ENCODE results near the gene THAP8.

THAP8 gene

GRCh38 chr19:36019061-36019670 is 34.9 kb downstream of the THAP8 start:
- TF ChIP-seq INSM2 (tag by site-specific recombination; IDR thresholded peaks at IDR 0.05), result no peak
- 0 out of 2 replicates have a peak, but pooled peaks have one; percentile 17 for TF ChIP-seq ZNF394 (tag by site-specific recombination; IDR thresholded peaks at IDR 0.05; ENCODE audit: borderline replicate concordance)
- peak; percentile 78 for TF ChIP-seq HIC1 (tag by site-specific recombination; IDR thresholded peaks at IDR 0.05)
- TF ChIP-seq ZBTB8A (tag by site-specific recombination; IDR thresholded peaks at IDR 0.05), result 0 out of 2 replicates have a peak, but pooled peaks have one; percentile 13
- no peak for TF ChIP-seq ZNF23 (tag by site-specific recombination; IDR thresholded peaks at IDR 0.05; ENCODE audit: borderline replicate concordance)
- no peak for TF ChIP-seq ZNF561 (tag by site-specific recombination; IDR thresholded peaks at IDR 0.05; ENCODE audit: borderline replicate concordance)
- TF ChIP-seq ZNF223 (tag by site-specific recombination; IDR thresholded peaks at IDR 0.05), result no peak
- no peak; the same call in 1 of the 2 replicates for TF ChIP-seq KLF9 (tag by site-specific recombination; IDR thresholded peaks at IDR 0.05; ENCODE audit: low read depth)
- TF ChIP-seq ZNF560 (tag by site-specific recombination; IDR thresholded peaks at IDR 0.05; ENCODE audit: borderline replicate concordance), result no peak
- TF ChIP-seq ZNF2 (tag by site-specific recombination; IDR thresholded peaks at IDR 0.05), result no peak
- TF ChIP-seq GLIS2 (tag by site-specific recombination; IDR thresholded peaks at IDR 0.05), result peak; percentile 44; the same call in 1 of the 2 replicates
- TF ChIP-seq KLF1 (tag by site-specific recombination; IDR thresholded peaks at IDR 0.05), result no peak
- no peak for TF ChIP-seq ZEB2 (tag by site-specific recombination; IDR thresholded peaks at IDR 0.05)
- 0 out of 2 replicates have a peak, but pooled peaks have one; percentile 32 for TF ChIP-seq ZNF623 (tag by site-specific recombination; IDR thresholded peaks at IDR 0.05)
- peak; percentile 78 for TF ChIP-seq ZSCAN16 (tag by site-specific recombination; IDR thresholded peaks at IDR 0.05)
- POLR2A ChIA-PET, result no interaction called here

GRCh38 chr19:36014012-36014924 is 39.8 kb downstream of the THAP8 start, which contains the start of gene ALKBH6:
ALKBH6 (minus strand) TSS chr19:36014213; CDS start chr19:36013397, 816 bp downstream.
- H3K9me3 ChIP-seq (ENCODE audit: control insufficient read depth, insufficient read depth, low read depth, low read length), result no peaks in the 10 kb centered on the region
- H3K27ac ChIP-seq (ENCODE audit: extremely low read depth, low read depth, low read length), result peak within 1 kb of the TSS; percentile 75
- CTCF ChIA-PET, result interaction anchor here (0.6 to 1.9 kb wide), 16 partner anchors 8 to 504 kb away, joined by 3 to 11 read pairs (median 4); partner anchors contain the start of genes POLR2I, TBCB and THAP8
- peak within 1 kb of the TSS; percentile 61 for H3K4me3 ChIP-seq (ENCODE audit: low read depth, low read length)
- peaks cover 25 to 42% of the 10 kb centered on the region in 2 experiments; a peak in 2 of 3 replicates for H3K36me3 ChIP-seq (ENCODE audit: control insufficient read depth in 2 of 2, insufficient read depth in 1 of 2, low read length in 2 of 2)
- POLR2A ChIA-PET, result interaction anchor here (0.6 to 1.5 kb wide), 43 partner anchors 9 to 1027 kb away, joined by 3 to 37 read pairs (median 5); partner anchors contain the start of genes APLP1, COX6B1, HSPB6 and LIN37
- H3K4me1 ChIP-seq (ENCODE audit: control insufficient read depth, insufficient read depth, low read length), result peaks cover 22% of the 10 kb centered on the region
- TF ChIP-seq ZBTB6 (tag by site-specific recombination; IDR thresholded peaks at IDR 0.05) (no peak), BCL11A (tag by site-specific recombination; IDR thresholded peaks at IDR 0.05; ENCODE audit: low read depth) (peak; percentile 38; the same call in 1 of the 2 replicates), GLI4 (tag by site-specific recombination; IDR thresholded peaks at IDR 0.05) (no peak), ZNF416 (tag by site-specific recombination; IDR thresholded peaks at IDR 0.05) (no peak), ZSCAN30 (tag by site-specific recombination; IDR thresholded peaks at IDR 0.05) (peak; percentile 85), ZNF266 (tag by site-specific recombination; IDR thresholded peaks at IDR 0.05; ENCODE audit: low read depth) (no peak), ZNF670 (tag by site-specific recombination; IDR thresholded peaks at IDR 0.05; ENCODE audit: low read depth) (no peak), ZNF132 (tag by site-specific recombination; IDR thresholded peaks at IDR 0.05; ENCODE audit: borderline replicate concordance) (no peak), EGR2 (tag by site-specific recombination; IDR thresholded peaks at IDR 0.05; ENCODE audit: low read depth) (peak; percentile 98), ZBTB1 (tag by site-specific recombination; IDR thresholded peaks at IDR 0.05) (no peak), ZNF311 (tag by site-specific recombination; IDR thresholded peaks at IDR 0.05; ENCODE audit: borderline replicate concordance) (no peak), ZNF558 (tag by site-specific recombination; IDR thresholded peaks at IDR 0.05) (no peak), ZNF623 (tag by site-specific recombination; IDR thresholded peaks at IDR 0.05) (no peak), ZNF426 (tag by site-specific recombination; IDR thresholded peaks at IDR 0.05) (no peak)

More at GRCh38 chr19:36019061-36019670, 34.9 kb downstream of the THAP8 start:
- Histone ChIP-seq H3K36me3 (ENCODE audit: control insufficient read depth in 2 of 2, insufficient read depth in 1 of 2, low read length in 2 of 2) (peaks cover 53 to 74% of the 10 kb centered on the region in 2 experiments), H3K27ac (ENCODE audit: extremely low read depth, low read depth, low read length) (no peak overlapping the region), H3K4me1 (ENCODE audit: control insufficient read depth, insufficient read depth, low read length) (peaks cover 15% of the 10 kb centered on the region), H3K9me3 (ENCODE audit: control insufficient read depth, insufficient read depth, low read depth, low read length) (no peaks in the 10 kb centered on the region), H3K4me3 (ENCODE audit: low read depth, low read length) (no peak overlapping the region)
- CTCF ChIA-PET, result interaction anchor here (0.5 to 1.3 kb wide), 2 partner anchors 10 to 23 kb away, joined by 5 read pairs; no protein-coding TSS in a partner anchor

Data from HEK293 (cell line).